DMS114 treated with DMSO at 0.1 percent for 48 hours (cell line): ENCODE measurements around the gene DKK2.

ENCODE experiments used
- DNase-seq: peaks from one replicate; lab custom pipeline; 2025; ENCODE audit not compliant: unreplicated experiment; lab: John Stamatoyannopoulos, UW

Gene DKK2

GRCh38 chr4:107017443-107018343, 18.4 kb downstream of the DKK2 start:
- DNase-seq, result no peak

DNA sequence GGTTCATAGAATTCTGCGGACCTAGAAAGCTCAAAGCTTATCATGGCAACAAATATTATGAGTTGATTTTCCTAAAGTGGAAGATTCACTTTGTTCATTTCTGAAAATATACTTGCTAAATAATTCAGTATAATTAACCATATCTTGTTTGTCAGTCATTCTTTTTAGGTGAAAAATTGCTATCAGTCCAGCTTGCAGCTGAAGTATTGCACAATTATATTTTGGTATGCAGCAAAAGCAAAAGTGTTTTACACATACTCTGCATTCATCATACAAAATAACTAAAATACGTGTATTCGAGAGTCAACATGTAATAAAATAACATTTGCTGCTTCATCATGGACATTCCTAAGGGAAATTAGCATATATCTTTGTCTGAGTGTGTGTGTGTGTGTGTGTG, 24.8 kb downstream of the DKK2 start:
- no peak for DNase-seq

GRCh38 chr4:107009196-107009968, 26.7 kb downstream of the DKK2 start:
- no peak for DNase-seq

GRCh38 chr4:107008115-107008514, 28.0 kb downstream of the DKK2 start:
- DNase-seq, result no peak

DNA sequence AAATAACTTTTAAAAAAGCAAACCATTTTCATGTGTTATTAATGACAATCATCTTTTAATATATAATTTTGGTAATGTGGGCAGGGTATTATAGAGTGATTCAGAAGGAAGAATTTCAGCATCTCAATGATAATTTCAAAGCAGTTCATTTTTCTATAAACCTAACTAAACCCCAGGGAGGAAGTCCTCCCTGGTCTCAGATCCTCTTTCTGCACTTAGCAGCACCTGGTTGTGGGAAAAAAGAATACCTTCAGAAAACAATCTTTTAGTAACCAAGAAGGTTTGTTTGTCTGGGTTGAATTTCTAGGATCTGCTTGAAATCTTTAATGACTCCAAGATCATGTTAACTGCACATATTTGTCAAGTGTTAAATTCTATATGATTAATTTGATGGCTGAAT, 29.9 kb downstream of the DKK2 start:
- no peak for DNase-seq

- DNase-seq, result no peak
Observed at GRCh38 chr4:106996490-106996889, 39.6 kb downstream of the DKK2 start.

DNA sequence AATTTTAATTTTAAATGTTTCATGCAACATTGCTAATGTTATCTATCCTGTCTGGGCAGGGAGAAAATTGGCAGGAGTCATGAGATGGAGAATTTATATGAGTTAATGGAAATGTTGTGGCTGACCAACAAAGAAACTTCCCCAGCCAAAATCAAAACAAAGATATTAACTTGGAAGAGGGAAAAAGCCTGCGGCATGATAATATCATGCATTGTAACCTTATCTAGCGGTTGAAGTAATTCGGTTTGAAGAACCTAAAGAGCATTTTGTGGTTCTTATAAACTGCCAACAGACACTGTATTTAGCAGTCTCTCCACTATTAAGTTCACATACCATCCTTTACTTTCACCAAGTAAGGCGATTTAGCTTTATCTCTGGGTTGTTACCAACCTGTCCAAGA, 42.3 kb downstream of the DKK2 start:
- DNase-seq, result no peak

- DNase-seq, result no peak
Observed at GRCh38 chr4:106987311-106987710, 48.8 kb downstream of the DKK2 start.

DNA sequence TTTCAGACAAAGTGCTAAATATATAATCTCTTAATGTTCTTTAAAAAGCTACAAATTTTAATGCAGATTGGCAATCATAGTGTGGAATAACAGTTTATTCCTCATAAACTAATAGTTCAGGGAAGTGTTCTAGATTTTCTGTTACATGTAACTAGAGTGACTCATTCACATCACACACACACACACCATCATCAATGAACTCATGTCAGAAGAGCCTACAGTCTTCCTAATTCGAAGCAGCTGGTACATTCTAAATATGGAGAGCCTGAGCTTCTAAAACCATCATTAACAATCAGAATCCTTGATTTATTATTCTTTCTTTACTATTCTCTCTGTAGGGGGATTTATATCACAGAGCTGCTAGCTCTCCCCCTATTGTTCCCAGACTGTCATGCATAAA, 49.6 kb downstream of the DKK2 start:
- DNase-seq, result no peak

- no peak for DNase-seq
Observed at GRCh38 chr4:106985830-106986229, 50.3 kb downstream of the DKK2 start.

GRCh38 chr4:106982711-106983211, 53.4 kb downstream of the DKK2 start:
- DNase-seq, result no peak

DNA sequence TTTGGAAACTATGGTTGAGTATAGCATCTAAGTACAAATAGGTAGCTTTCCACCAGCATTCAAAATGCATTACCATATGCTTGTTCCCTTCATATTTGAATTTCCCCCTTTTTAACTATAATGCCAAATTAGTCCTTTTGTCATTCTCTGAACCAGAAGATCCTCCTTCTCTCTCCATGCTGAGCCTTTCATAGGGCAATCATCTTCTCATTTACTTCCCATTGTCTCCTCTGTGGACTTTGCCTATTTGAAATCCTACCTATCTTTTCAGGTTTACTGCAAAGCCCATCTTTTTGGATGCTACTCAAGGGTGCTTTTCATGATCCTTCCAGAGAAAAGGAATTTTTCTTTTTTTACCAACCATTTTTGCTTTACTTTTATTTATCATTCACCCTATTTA, 54.7 kb downstream of the DKK2 start:
- DNase-seq, result no peak

DNA sequence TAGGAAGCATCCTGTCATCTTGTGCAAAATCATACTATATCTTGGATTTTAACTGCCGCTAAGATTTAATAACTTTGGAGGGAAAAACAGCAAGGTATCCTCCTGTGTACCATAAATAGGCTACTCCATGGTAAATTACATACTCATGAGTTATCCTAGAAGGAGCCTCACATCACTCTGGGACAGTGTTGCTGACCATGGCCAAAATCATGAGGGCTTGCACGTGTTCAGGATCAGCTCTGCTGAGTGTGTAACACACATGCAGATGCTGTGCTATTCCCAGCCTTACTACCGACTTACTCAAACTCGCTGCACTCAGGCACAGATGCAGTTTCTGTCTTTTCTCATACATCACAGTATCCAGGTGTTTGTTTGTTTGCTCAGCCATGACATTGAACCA, 56.6 kb downstream of the DKK2 start:
- DNase-seq, result no peak

GRCh38 chr4:106978046-106978774, 57.9 kb downstream of the DKK2 start:
- DNase-seq, result no peak

- DNase-seq, result no peak
Observed at GRCh38 chr4:106971636-106972035, 64.5 kb downstream of the DKK2 start.

- DNase-seq, result no peak
Observed at GRCh38 chr4:106967892-106968291, 68.2 kb downstream of the DKK2 start.

DNA sequence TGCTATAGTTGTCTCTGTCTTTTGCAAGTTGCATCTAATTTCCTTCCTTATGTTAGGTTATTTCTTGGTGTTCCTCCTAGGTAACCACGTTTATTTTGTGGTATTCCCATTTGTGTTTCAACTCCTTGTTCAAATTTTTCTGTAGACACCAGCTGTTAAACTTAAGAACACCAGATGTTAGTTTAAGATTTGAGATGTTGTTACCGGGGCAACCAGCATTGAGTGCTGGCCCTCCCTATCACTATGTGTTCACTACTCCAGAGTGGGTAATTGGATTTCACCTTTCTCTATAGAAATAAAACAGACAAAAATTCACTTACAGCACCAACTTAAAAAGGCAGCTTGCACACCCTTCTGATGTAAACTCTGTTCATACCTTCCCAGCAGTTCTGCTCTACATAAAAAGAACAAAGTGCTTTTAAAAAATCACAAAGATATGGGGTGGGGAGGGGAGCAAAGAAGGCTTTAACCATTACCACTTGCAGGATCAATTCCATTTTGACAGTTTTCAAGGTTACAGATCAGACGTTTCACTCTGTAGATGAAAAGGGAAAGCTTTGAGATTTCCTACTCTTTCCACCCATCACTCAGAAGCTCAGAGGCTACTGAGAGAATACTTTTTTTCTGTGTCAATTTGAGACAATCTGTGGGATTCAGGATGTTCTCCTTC, 82.9 kb downstream of the DKK2 start:
- no peak for DNase-seq

- DNase-seq, result no peak
Observed at GRCh38 chr4:106951891-106952290, 84.2 kb downstream of the DKK2 start.

DNA sequence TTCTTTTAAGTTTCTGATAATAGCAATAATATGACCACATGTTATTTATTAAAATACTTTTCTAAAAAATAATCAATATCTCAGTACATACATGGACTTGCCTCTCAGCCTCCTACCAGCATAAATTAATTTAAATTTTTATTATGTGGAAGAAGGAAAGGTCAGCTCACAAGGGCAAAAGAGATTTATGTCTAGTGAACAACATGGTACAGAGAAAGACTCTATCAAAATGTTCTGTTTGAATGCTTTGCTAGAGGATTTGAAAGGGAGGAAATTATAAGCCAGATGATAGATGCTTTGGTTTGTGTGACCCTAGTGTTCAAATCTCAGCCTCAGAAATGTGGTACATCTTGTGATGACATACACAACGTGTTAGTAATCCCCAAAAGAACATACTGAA, 94.3 kb downstream of the DKK2 start:
- no peak for DNase-seq

DNA sequence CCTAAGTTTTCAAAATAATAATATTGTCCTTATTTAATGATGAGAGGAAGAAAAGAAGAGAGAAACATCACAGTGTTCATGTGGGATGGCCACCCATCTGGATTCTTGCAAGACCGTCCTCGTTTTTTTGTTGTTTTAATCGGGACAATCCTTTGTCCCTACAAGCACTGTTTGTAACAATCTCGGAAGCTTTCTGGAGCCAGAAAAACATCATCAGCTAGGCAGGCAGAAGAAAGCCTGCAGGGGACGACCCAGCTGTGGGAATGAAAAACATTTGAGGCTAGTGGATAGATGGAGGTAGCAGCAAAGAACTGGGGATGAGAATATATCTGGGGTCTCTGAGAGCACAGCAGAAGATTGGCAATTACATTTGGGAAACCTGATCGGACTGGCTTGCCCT, 105.6 kb downstream of the DKK2 start:
- DNase-seq, result no peak

- no peak for DNase-seq
Observed at GRCh38 chr4:106929248-106929647, 106.9 kb downstream of the DKK2 start.
